Right renal pelvis (tissue), 4 donors: ENCODE results near the gene UQCC5. TPM values are rescaled to one million over a fixed set of nuclear protein-coding genes. Genes with fewer than 3 reads are reported as not detected.
A peak's percentile ranks its signal among the peaks of the same experiment; 100 is the strongest.

Source experiments
- DNase-seq, 4 donors: peaks; one replicate each; pipeline ENCODE4 v3.0.0-alpha.2; 2013; ENCODE audit warnings: low read depth in 4 of 4, low spot score in 3 of 4, missing footprints in 1 of 4
- polyA plus RNA-seq, 4 donors: library from polyadenylated mRNA; unstranded; fragments of 120-200 nt; gene quantifications; one replicate each; pipeline ENCODE4 v1.2.1, GENCODE V29; 2013; ENCODE audit not compliant: insufficient read length in 4 of 4

Gene UQCC5
- polyA plus RNA-seq, 4 donors, result 15.2 to 24.7 (median 18.3) TPM

GRCh38 chr3:52532838-52533622 lies 3.4 kb upstream of the UQCC5 start:
- DNase-seq, result no peak

- peak in 1 of 4 donors; percentile 62 for DNase-seq
These were observed 2.7 kb upstream of the UQCC5 start, which contains the start of gene NT5DC2 for GRCh38 chr3:52533623-52534280. NT5DC2 (minus strand) TSS chr3:52533857; CDS start chr3:52533737, 120 bp downstream.

GRCh38 chr3:52534281-52535183 lies 1.9 kb upstream of the UQCC5 start:
- DNase-seq, result no peak

GRCh38 chr3:52535411-52536111 lies 844 bp upstream of the UQCC5 start:
- DNase-seq, result no peak

GRCh38 chr3:52536112-52536368 lies 365 bp upstream of the UQCC5 start:
- no peak for DNase-seq

- DNase-seq, result no peak
These were observed 788 bp downstream of the UQCC5 start for GRCh38 chr3:52537165-52537620.

GRCh38 chr3:52537726-52538421 lies 1.5 kb downstream of the UQCC5 start:
- DNase-seq, result no peak

- no peak for DNase-seq
These were observed 2.7 kb downstream of the UQCC5 start for GRCh38 chr3:52539010-52539653.

- no peak for DNase-seq
These were observed 4.6 kb downstream of the UQCC5 start for GRCh38 chr3:52541050-52541449.

GRCh38 chr3:52544937-52545336 lies 8.5 kb downstream of the UQCC5 start:
- no peak for DNase-seq

GRCh38 chr3:52546111-52546901 lies 9.9 kb downstream of the UQCC5 start:
- DNase-seq, result no peak

- DNase-seq, result no peak
These were observed 10.7 kb downstream of the UQCC5 start for GRCh38 chr3:52547143-52547542.

- DNase-seq, result no peak
These were observed 14.7 kb downstream of the UQCC5 start for GRCh38 chr3:52551118-52551517.

GRCh38 chr3:52552089-52552488 lies 15.7 kb downstream of the UQCC5 start:
- no peak for DNase-seq

- DNase-seq, result no peak
These were observed 17.8 kb downstream of the UQCC5 start for GRCh38 chr3:52554026-52554755.

GRCh38 chr3:52555056-52555455 lies 18.7 kb downstream of the UQCC5 start:
- no peak for DNase-seq

GRCh38 chr3:52557011-52557960 lies 20.9 kb downstream of the UQCC5 start:
- no peak for DNase-seq
